A673 (cell line): ENCODE data around the gene HDGFL2.

ENCODE experiments used
- CTCF ChIP-seq: fragments of 300-800, 200-600 bp; sonication (generic); conservative IDR thresholded peaks from 2 replicates; pipeline ENCODE4 v1.5.1; 2017; ENCODE audit warnings: low read depth, mild to moderate bottlenecking, antibody characterized with exemption, low read length, moderate library complexity, mixed read lengths
- EZH2 ChIP-seq: fragments of 200-600 bp; sonication (generic); IDR thresholded peaks from 2 replicates; pipeline ENCODE4 v1.6.1; 2017; ENCODE audit warnings: borderline replicate concordance, low read depth, mild to moderate bottlenecking, mixed read lengths, antibody characterized with exemption, low read length; ENCODE audit not compliant: poor library complexity, severe bottlenecking

GRCh38 chr19:4455719-4456475 is 16.2 kb upstream of the HDGFL2 start:
- TF ChIP-seq CTCF, result no peak
- no peak for TF ChIP-seq EZH2
